Fibroblast of mammary gland (primary cell): ENCODE results near the gene F2.

ENCODE experiments used
- DNase-seq: peaks from one replicate; pipeline ENCODE4 v3.0.0-alpha.2; 2010; ENCODE audit warnings: low read depth
- H3K4me3 ChIP-seq: 2 replicates; pipeline ENCODE4 v1.5.1; 2011; ENCODE audit warnings: low read depth, mild to moderate bottlenecking, low read length, moderate library complexity; ENCODE audit not compliant: control insufficient read depth
- TF ChIP-seq, protein P1 (sequence below): conservative IDR thresholded peaks from 2 replicates; pipeline ENCODE4 v1.5.1; 2011; ENCODE audit warnings: low read depth, low read length, inconsistent platforms; ENCODE audit not compliant: control insufficient read depth, insufficient read depth

F2 gene

GRCh38 chr11:46695345-46696211 lies 23.4 kb upstream of the F2 start:
- no peak for DNase-seq
- TF ChIP-seq, protein P1, sequence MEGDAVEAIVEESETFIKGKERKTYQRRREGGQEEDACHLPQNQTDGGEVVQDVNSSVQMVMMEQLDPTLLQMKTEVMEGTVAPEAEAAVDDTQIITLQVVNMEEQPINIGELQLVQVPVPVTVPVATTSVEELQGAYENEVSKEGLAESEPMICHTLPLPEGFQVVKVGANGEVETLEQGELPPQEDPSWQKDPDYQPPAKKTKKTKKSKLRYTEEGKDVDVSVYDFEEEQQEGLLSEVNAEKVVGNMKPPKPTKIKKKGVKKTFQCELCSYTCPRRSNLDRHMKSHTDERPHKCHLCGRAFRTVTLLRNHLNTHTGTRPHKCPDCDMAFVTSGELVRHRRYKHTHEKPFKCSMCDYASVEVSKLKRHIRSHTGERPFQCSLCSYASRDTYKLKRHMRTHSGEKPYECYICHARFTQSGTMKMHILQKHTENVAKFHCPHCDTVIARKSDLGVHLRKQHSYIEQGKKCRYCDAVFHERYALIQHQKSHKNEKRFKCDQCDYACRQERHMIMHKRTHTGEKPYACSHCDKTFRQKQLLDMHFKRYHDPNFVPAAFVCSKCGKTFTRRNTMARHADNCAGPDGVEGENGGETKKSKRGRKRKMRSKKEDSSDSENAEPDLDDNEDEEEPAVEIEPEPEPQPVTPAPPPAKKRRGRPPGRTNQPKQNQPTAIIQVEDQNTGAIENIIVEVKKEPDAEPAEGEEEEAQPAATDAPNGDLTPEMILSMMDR = no peak
- no peak overlapping the region for H3K4me3 ChIP-seq

GRCh38 chr11:46696212-46696558 lies 22.8 kb upstream of the F2 start:
- no peak for DNase-seq
- H3K4me3 ChIP-seq = no peak overlapping the region
- TF ChIP-seq, protein P1 = no peak

DNA sequence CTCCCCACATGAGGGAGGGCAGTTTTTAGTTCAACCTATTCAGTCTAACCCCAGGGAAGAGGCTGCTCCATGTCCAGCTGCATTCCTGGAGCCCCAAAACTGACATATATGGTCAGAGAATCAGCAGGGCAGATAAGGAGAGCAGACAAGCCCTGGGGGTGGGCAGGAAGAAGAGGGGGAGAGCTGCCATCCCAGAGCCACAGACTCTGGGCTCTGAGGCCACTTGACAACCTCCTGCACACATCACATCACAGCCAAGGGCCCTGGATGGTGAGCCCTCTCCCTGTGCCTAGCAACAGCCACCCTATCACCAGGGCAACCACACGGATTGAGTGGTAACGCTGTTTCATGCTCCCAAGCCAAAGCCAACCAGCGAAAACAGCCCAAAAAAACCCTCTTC lies 21.7 kb upstream of the F2 start:
- DNase-seq = no peak
- no peak overlapping the region for H3K4me3 ChIP-seq
- TF ChIP-seq, protein P1 = no peak

DNA sequence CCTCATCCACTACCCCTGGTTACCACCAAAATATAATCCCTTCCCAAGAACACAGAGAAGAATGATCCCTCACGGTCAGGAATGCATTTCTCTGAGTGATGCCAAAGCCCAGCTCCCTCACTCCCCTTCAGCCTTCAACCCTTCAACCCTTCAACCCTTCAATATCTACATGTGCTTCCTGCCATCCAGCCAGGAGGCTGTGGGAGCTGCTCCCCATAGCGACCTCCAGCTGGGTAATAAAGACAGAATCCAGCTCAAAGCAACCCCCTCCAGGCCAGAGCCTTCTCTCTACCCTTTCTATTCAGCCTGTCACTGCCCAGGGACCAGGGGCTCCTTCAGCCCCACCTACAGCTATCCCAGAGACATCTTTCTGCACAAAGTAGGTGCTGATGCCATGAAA lies 21.3 kb upstream of the F2 start:
- TF ChIP-seq, protein P1 = no peak
- no peak overlapping the region for H3K4me3 ChIP-seq
- no peak for DNase-seq

DNA sequence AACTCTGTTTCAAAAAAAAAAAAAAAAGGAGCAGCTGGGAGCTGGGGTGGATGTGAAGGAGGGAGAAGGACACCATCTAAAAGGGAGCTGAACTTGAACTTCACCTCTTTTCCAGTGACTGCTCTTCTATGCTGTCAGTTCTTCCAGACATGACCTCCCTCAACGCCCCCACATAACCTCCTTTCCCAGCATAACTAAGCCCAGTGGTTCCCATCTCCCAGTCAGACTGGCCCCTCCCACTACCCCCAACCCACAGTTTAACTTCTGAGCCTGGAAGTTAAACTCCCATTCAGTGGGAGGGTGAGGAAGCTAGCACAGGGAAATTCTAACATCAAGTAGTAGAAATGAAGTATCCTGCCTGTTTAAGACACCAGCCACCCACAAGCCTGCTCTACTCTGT lies 20.4 kb upstream of the F2 start:
- peak; percentile 22 for DNase-seq
- TF ChIP-seq, protein P1 = no peak
- H3K4me3 ChIP-seq = peak overlapping the region; percentile 19

DNA sequence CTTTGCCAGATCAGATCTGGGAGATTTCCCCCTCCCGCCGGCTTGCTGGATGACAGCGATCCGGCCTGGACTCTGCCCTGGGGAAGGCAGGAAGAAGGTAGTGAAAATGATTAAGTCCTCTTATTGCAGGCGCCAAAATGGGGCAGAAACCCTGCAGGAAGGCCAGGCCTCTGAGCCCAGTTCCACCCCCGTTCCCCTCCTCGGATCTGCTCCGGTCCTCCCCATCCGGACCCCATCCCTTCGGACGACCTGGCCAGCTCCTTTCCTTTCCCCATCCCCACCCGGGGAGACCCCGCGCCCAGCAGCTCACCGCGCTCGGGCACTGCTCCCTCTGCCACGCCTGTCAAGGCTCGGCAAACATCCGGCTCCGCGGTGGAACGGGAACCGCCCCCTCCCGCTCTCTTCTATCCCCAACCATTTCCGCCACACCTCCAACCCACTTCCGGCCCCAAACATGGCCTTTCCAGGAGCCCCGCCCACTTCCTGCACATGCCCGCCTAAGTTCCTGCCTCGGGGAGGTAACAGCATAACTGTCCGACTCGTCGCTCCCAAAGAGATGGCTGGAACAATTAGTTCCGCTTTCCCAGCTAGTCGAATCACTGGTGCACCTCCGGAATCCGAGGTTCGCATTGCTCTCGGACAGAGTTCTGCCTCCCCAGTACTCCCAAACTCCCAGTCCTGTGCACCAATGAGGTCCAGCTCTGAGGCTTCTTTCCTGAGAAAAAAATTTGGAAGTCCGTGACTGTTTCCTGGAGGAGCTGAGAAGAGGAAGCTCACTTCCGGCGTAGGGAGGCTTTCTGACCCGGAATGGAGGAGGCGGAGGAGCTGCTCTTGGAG lies 18.6 kb upstream of the F2 start, which contains the start of the genes ARHGAP1 and ZNF408:
Gene ARHGAP1 (minus strand): TSS at position 379 of the 837 bp plus-strand sequence. CDS start 4,512 bp downstream, outside the sequence.
Gene ZNF408 (plus strand): TSS at position 791 of the 837 bp plus-strand sequence. CDS start 17 bp downstream, at position 808.
- peak; percentile 98 for DNase-seq
- TF ChIP-seq, protein P1 = no peak
- peak within 1 kb of the TSS; percentile 98 for H3K4me3 ChIP-seq
